CD14-positive monocyte (primary cell): Measurements from ENCODE around the gene ADAMTSL1. TPM values are rescaled to one million over a fixed set of nuclear protein-coding genes. Genes with fewer than 3 reads are reported as not detected.

Experiments used
- DNase-seq, 3 donors: peaks; one replicate each; pipeline ENCODE4 v3.0.0-alpha.2; 2011 to 2022
- H2AFZ ChIP-seq: 2 replicates; pipeline ENCODE4 v1.6.0; 2012; ENCODE audit warnings: mild to moderate bottlenecking, low read depth, low read length, inconsistent platforms; ENCODE audit not compliant: insufficient read depth, poor library complexity, severe bottlenecking
- H3K27ac ChIP-seq, 2 donors: 1 replicate in 1 of 2; 2 replicates in 1 of 2; pipeline ENCODE4 v1.5.1; 2012 to 2013; ENCODE audit warnings: low read length in 2 of 2, control low read depth in 1 of 2, inconsistent platforms in 1 of 2, low read depth in 1 of 2, mild to moderate bottlenecking in 1 of 2
- H3K27me3 ChIP-seq, 2 donors: one replicate each; pipeline versions ENCODE4 v1.6.0 to v1.6.1; 2011 to 2013; ENCODE audit warnings: low read length in 2 of 2; ENCODE audit not compliant: control insufficient read depth in 2 of 2, insufficient read depth in 2 of 2
- H3K36me3 ChIP-seq, 2 donors: replicated peaks in 1 of 2; 1 replicate in 1 of 2; 2 replicates in 1 of 2; pipeline versions ENCODE4 v1.5.1 to v1.6.1; 2012 to 2013; ENCODE audit warnings: low read length in 2 of 2, control low read depth in 1 of 2, inconsistent platforms in 1 of 2, mild to moderate bottlenecking in 1 of 2; ENCODE audit not compliant: insufficient read depth in 2 of 2, control insufficient read depth in 1 of 2
- H3K4me1 ChIP-seq, 2 donors: 1 replicate in 1 of 2; 2 replicates in 1 of 2; pipeline versions ENCODE4 v1.5.1 to v1.6.1; 2012 to 2013; ENCODE audit warnings: low read length in 2 of 2, control low read depth in 1 of 2, inconsistent platforms in 1 of 2, mild to moderate bottlenecking in 1 of 2, moderate library complexity in 1 of 2; ENCODE audit not compliant: insufficient read depth in 2 of 2, control insufficient read depth in 1 of 2
- H3K4me2 ChIP-seq: replicated peaks from 2 replicates; pipeline ENCODE3; 2012; ENCODE audit warnings: low read length, moderate library complexity, mild to moderate bottlenecking; ENCODE audit not compliant: poor library complexity, severe bottlenecking; ENCODE audit errors: extremely low read depth
- H3K4me3 ChIP-seq, 3 experiments: fragments of 200-600 bp in 1 of 3; sonication (generic) in 1 of 3; replicated peaks in 1 of 3; 1 replicate in 2 of 3; 2 replicates in 1 of 3; pipeline ENCODE4 v1.5.1; 2011 to 2013; ENCODE audit warnings: low read length in 3 of 3, mild to moderate bottlenecking in 3 of 3, control low read depth in 2 of 3, low read depth in 2 of 3, inconsistent platforms in 1 of 3, moderate library complexity in 1 of 3
- H3K79me2 ChIP-seq: 2 replicates; pipeline ENCODE4 v1.6.0; 2012; ENCODE audit warnings: mild to moderate bottlenecking, control low read depth, inconsistent platforms, low read length, moderate library complexity; ENCODE audit not compliant: insufficient read depth
- H3K9ac ChIP-seq: 2 replicates; pipeline ENCODE4 v1.6.0; 2017; ENCODE audit warnings: low read length, mild to moderate bottlenecking; ENCODE audit not compliant: insufficient read depth, poor library complexity, severe bottlenecking
- H3K9me3 ChIP-seq, 2 donors: replicated peaks in 1 of 2; 1 replicate in 1 of 2; 2 replicates in 1 of 2; pipeline versions ENCODE4 v1.5.1 to v1.6.1; 2012 to 2013; ENCODE audit warnings: low read length in 2 of 2, control low read depth in 1 of 2; ENCODE audit not compliant: control insufficient read depth in 1 of 2, insufficient read depth in 1 of 2
- H4K20me1 ChIP-seq: 2 replicates; pipeline ENCODE4 v1.6.0; 2012; ENCODE audit warnings: mild to moderate bottlenecking, low read length, control low read depth, moderate library complexity; ENCODE audit not compliant: insufficient read depth
- H3K27ac Mint-ChIP-seq, 7 donors: one replicate each; pipeline ENCODE4 v1.8.0; 2020; ENCODE audit warnings: mild to moderate bottlenecking in 7 of 7, mixed read lengths in 7 of 7, moderate library complexity in 6 of 7, inconsistent platforms in 2 of 7
- H3K27me3 Mint-ChIP-seq, 3 donors: one replicate each; pipeline ENCODE4 v1.8.0; 2021 to 2022; ENCODE audit warnings: low read depth in 3 of 3, mild to moderate bottlenecking in 3 of 3, mixed read lengths in 3 of 3, moderate library complexity in 3 of 3, inconsistent platforms in 1 of 3
- H3K36me3 Mint-ChIP-seq, 2 donors: one replicate each; pipeline ENCODE4 v1.8.0; 2020; ENCODE audit warnings: mixed read lengths in 2 of 2, inconsistent platforms in 1 of 2, mild to moderate bottlenecking in 1 of 2
- H3K4me1 Mint-ChIP-seq: one replicate; pipeline ENCODE4 v1.8.0; 2020; ENCODE audit warnings: mild to moderate bottlenecking, mixed read lengths
- H3K4me3 Mint-ChIP-seq, 2 donors: one replicate each; pipeline ENCODE4 v1.8.0; 2020; ENCODE audit warnings: mild to moderate bottlenecking in 2 of 2, mixed read lengths in 2 of 2, moderate library complexity in 1 of 2
- H3K9me3 Mint-ChIP-seq, 7 donors: one replicate each; pipeline ENCODE4 v1.8.0; 2020 to 2022; ENCODE audit warnings: mixed read lengths in 7 of 7, mild to moderate bottlenecking in 6 of 7, moderate library complexity in 6 of 7, inconsistent platforms in 2 of 7
- WGBS: methylation state at CpG from one replicate; pipeline ENCODE4 v1.1.5; 2013; ENCODE audit warnings: missing lambda C conversion rate; ENCODE audit not compliant: insufficient coverage; 5-methylcytosine and 5-hydroxymethylcytosine counted together
- intact Hi-C, 2 donors: fragments of 100-400 bp; cut with micrococcal nuclease; formaldehyde crosslinking; loops; one replicate each; pipeline versions ENCODE4 v1.15.0 to v1.15.1; 2023
- polyA plus RNA-seq, 3 donors: library from polyadenylated mRNA; depleted of rRNA in 1 of 3; unstranded in 2 of 3; stranded (reverse) in 1 of 3; fragments of 300-500 nt in 2 of 3; fragments of >200 nt in 1 of 3; fragmentation: Illumina TruSeq in 2 of 3; gene quantifications; 1 replicate in 2 of 3; 2 replicates in 1 of 3; pipeline ENCODE4 v1.2.3, GENCODE V29; 2012 to 2021
- TF ChIP-seq, protein P1 (sequence below): fragments of 200-600 bp; IDR thresholded peaks from one replicate; pipeline ENCODE4 v1.8.0; 2022; ENCODE audit warnings: antibody characterized with exemption, mild to moderate bottlenecking

Gene ADAMTSL1
- polyA plus RNA-seq, 3 donors = not detected

DNA sequence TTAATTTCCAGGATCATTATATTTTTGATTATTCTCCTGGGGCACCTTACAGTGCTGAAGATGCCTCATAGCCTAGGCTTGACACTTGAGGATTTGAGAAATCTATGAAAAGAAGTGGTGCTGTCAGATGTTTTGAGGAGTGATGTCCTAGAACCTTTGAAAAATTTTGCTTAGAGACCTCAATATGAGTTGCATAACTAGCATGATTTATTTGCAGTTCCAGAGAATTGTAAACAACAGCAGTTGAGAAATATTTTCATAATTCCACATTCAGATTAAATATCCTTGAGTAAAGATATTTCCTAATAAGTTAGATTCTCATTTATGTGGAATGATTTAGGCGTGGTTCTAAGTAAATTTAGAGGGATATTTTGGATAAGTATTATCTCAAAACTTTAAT is 225.8 kb downstream of the ADAMTSL1 start:
- peaks cover 5 to 12% (median 8%) of the 10 kb centered on the region in 7 donors for H3K9me3 Mint-ChIP-seq

GRCh38 chr9:18700714-18701113 is 226.8 kb downstream of the ADAMTSL1 start:
- Mint-ChIP-seq H3K9me3 (peaks cover 0 to 7% (median 4%) of the 10 kb centered on the region in 7 donors), H3K27me3 (peaks cover 0 to 2% (median under 1%) of the 10 kb centered on the region in 3 donors), H3K36me3 (no peaks in the 10 kb centered on the region), H3K4me3 (no peak overlapping the region), H3K27ac (no peak overlapping the region), H3K4me1 (no peaks in the 10 kb centered on the region)
- no peak overlapping the region for H2AFZ ChIP-seq
- no peaks in the 10 kb centered on the region for H3K79me2 ChIP-seq
- no peaks in the 10 kb centered on the region for H3K4me1 ChIP-seq
- no peak overlapping the region for H3K27ac ChIP-seq
- no peaks in the 10 kb centered on the region for H3K27me3 ChIP-seq
- DNase-seq = no peak
- no peak overlapping the region for H3K4me2 ChIP-seq
- no peaks in the 10 kb centered on the region for H3K36me3 ChIP-seq
- no peaks in the 10 kb centered on the region for H4K20me1 ChIP-seq
- TF ChIP-seq, protein P1, sequence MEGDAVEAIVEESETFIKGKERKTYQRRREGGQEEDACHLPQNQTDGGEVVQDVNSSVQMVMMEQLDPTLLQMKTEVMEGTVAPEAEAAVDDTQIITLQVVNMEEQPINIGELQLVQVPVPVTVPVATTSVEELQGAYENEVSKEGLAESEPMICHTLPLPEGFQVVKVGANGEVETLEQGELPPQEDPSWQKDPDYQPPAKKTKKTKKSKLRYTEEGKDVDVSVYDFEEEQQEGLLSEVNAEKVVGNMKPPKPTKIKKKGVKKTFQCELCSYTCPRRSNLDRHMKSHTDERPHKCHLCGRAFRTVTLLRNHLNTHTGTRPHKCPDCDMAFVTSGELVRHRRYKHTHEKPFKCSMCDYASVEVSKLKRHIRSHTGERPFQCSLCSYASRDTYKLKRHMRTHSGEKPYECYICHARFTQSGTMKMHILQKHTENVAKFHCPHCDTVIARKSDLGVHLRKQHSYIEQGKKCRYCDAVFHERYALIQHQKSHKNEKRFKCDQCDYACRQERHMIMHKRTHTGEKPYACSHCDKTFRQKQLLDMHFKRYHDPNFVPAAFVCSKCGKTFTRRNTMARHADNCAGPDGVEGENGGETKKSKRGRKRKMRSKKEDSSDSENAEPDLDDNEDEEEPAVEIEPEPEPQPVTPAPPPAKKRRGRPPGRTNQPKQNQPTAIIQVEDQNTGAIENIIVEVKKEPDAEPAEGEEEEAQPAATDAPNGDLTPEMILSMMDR = no peak
- H3K9ac ChIP-seq = no peak overlapping the region
- H3K9me3 ChIP-seq = peaks cover 0 to 5% of the 10 kb centered on the region in 2 donors
- intact Hi-C loops = no loop called here
- no peak overlapping the region for H3K4me3 ChIP-seq

More for the DNA sequence above, 225.8 kb downstream of the ADAMTSL1 start:
- no CpG with 5 or more reads among the region's 1 CpG for WGBS
- H3K27ac ChIP-seq = no peak overlapping the region
- Mint-ChIP-seq H3K36me3 (no peaks in the 10 kb centered on the region), H3K27ac (no peak overlapping the region), H3K4me3 (no peak overlapping the region), H3K27me3 (peaks cover 0 to 2% (median 0%) of the 10 kb centered on the region in 3 donors), H3K4me1 (no peaks in the 10 kb centered on the region)
- H3K4me2 ChIP-seq = no peak overlapping the region
- H4K20me1 ChIP-seq = no peaks in the 10 kb centered on the region
- H3K4me3 ChIP-seq = no peak overlapping the region
- no peak overlapping the region for H3K9ac ChIP-seq
- intact Hi-C loops = no loop called here
- no peaks in the 10 kb centered on the region for H3K36me3 ChIP-seq
- H3K9me3 ChIP-seq = peaks cover 5 to 12% of the 10 kb centered on the region in 2 donors
- no peaks in the 10 kb centered on the region for H3K79me2 ChIP-seq
- H3K4me1 ChIP-seq = no peaks in the 10 kb centered on the region
- H2AFZ ChIP-seq = no peak overlapping the region
- no peaks in the 10 kb centered on the region for H3K27me3 ChIP-seq
- TF ChIP-seq, protein P1 = no peak
- DNase-seq = no peak
